Skeletal muscle satellite cell (primary cell): ENCODE data around the gene GPAT3. TPM values are rescaled to one million over a fixed set of nuclear protein-coding genes. Genes with fewer than 3 reads are reported as not detected.
"Not testable (repeated sequence)": the region's sequence is repeated elsewhere in the genome, so short reads cannot be mapped to it uniquely, and the experiment has no call there.

ENCODE experiments used
- H3K27me3 ChIP-seq: 2 replicates; pipeline ENCODE4 v1.7.0; 2013; ENCODE audit warnings: low read length; ENCODE audit not compliant: control insufficient read depth, insufficient read depth
- H3K36me3 ChIP-seq: 2 replicates; pipeline ENCODE4 v1.7.0; 2013; ENCODE audit warnings: mild to moderate bottlenecking, control low read depth, low read length; ENCODE audit not compliant: insufficient read depth
- H3K4me1 ChIP-seq: 2 replicates; pipeline ENCODE4 v1.7.0; 2013; ENCODE audit warnings: low read length; ENCODE audit not compliant: control insufficient read depth, insufficient read depth
- H3K4me2 ChIP-seq: 2 replicates; pipeline ENCODE4 v1.7.0; 2013; ENCODE audit warnings: mild to moderate bottlenecking, low read length
- H3K4me3 ChIP-seq: 2 replicates; pipeline ENCODE4 v1.7.0; 2013; ENCODE audit warnings: low read length
- H3K9ac ChIP-seq: 2 replicates; pipeline ENCODE4 v1.7.0; 2013; ENCODE audit warnings: mild to moderate bottlenecking, low read depth, low read length, moderate library complexity
- H3K9me3 ChIP-seq: replicated peaks from 2 replicates; pipeline ENCODE4 v1.7.0; 2013; ENCODE audit warnings: mild to moderate bottlenecking, control low read depth, low read length
- total RNA-seq: library from RNA; depleted of rRNA; stranded (reverse); fragments of >200 nt; gene quantifications from 2 replicates; pipeline ENCODE4 v1.2.3, GENCODE V29; 2012; rRNA removed

The GPAT3 gene
- total RNA-seq: 22.6 and 29.5 TPM in 2 replicates

GRCh38 chr4:83535520-83536361 lies at the start of gene GPAT3:
TSS of gene GPAT3 (plus strand) at chr4:83536108. CDS start at chr4:83536623, 515 bp downstream.
- H3K27me3 ChIP-seq: peaks cover 43% of the 10 kb centered on the region
- H3K4me3 ChIP-seq: peak within 1 kb of the TSS; percentile 89
- H3K4me1 ChIP-seq: peaks cover 9% of the 10 kb centered on the region
- peak within 1 kb of the TSS; percentile 72 for H3K9ac ChIP-seq
- no peaks in the 10 kb centered on the region for H3K36me3 ChIP-seq
- peak within 1 kb of the TSS; percentile 96 for H3K4me2 ChIP-seq
- H3K9me3 ChIP-seq: no peaks in the 10 kb centered on the region

GRCh38 chr4:83486457-83487129 lies 49.3 kb upstream of the GPAT3 start:
- H3K27me3 ChIP-seq: no peaks in the 10 kb centered on the region
- H3K36me3 ChIP-seq: no peaks in the 10 kb centered on the region
- no peak overlapping the region for H3K9ac ChIP-seq
- H3K4me2 ChIP-seq: no peak overlapping the region
- no peaks in the 10 kb centered on the region for H3K9me3 ChIP-seq
- H3K4me3 ChIP-seq: no peak overlapping the region
- H3K4me1 ChIP-seq: peaks cover 11% of the 10 kb centered on the region

DNA sequence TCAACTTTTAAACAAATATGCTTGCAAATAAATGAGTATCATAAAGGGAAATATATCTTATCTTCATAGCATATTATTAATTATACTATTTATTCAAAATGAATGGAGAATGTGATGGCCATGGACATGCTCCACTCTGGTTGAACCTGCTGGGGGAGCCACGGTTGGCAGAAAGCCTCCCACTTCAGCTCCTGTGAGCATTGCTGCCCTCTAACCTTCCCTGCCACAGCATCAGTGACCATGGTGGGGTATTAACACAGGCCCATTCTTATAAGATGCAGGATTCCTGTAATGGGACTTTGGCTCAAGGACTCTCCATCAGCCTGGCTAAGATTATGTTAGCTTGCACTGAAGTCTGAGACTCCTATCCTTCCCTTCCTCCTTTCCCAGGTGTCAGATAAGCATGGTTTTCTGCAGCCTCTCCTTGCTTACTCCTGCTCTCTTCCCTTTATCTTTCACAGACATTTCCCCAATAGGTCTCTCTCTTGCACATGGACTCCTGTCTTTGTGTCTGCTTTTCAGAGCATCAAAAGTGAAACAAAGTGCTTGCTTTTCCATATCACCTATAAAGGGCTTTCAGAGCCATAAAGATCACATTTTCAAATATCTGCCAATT lies 46.1 kb upstream of the GPAT3 start:
- Histone ChIP-seq H3K4me3 (no peak overlapping the region), H3K36me3 (no peaks in the 10 kb centered on the region), H3K9ac (no peak overlapping the region), H3K9me3 (no peaks in the 10 kb centered on the region), H3K27me3 (no peaks in the 10 kb centered on the region), H3K4me2 (no peak overlapping the region), H3K4me1 (peaks cover 6% of the 10 kb centered on the region)

- H3K4me3 ChIP-seq: no peak overlapping the region
- no peak overlapping the region for H3K9ac ChIP-seq
- H3K27me3 ChIP-seq: no peaks in the 10 kb centered on the region
- H3K4me2 ChIP-seq: no peak overlapping the region
- H3K36me3 ChIP-seq: no peaks in the 10 kb centered on the region
- no peaks in the 10 kb centered on the region for H3K9me3 ChIP-seq
- no peaks in the 10 kb centered on the region for H3K4me1 ChIP-seq
Measured at GRCh38 chr4:83490876-83491450, 44.9 kb upstream of the GPAT3 start.

GRCh38 chr4:83496085-83496917 lies 39.6 kb upstream of the GPAT3 start:
- H3K9me3 ChIP-seq, H3K27me3 ChIP-seq, H3K4me3 ChIP-seq, H3K9ac ChIP-seq, H3K4me1 ChIP-seq, H3K4me2 ChIP-seq, H3K36me3 ChIP-seq: not testable (repeated sequence)

- Histone ChIP-seq H3K9me3 (no peaks in the 10 kb centered on the region), H3K9ac (no peak overlapping the region), H3K4me2 (no peak overlapping the region), H3K4me3 (no peak overlapping the region), H3K36me3 (no peaks in the 10 kb centered on the region), H3K27me3 (peaks cover 5% of the 10 kb centered on the region), H3K4me1 (no peaks in the 10 kb centered on the region)
Measured at GRCh38 chr4:83498187-83498586, 37.7 kb upstream of the GPAT3 start.

GRCh38 chr4:83501671-83502070 lies 34.2 kb upstream of the GPAT3 start:
- H3K4me2 ChIP-seq, H3K36me3 ChIP-seq, H3K4me1 ChIP-seq, H3K4me3 ChIP-seq, H3K27me3 ChIP-seq, H3K9me3 ChIP-seq, H3K9ac ChIP-seq: not testable (repeated sequence)

DNA sequence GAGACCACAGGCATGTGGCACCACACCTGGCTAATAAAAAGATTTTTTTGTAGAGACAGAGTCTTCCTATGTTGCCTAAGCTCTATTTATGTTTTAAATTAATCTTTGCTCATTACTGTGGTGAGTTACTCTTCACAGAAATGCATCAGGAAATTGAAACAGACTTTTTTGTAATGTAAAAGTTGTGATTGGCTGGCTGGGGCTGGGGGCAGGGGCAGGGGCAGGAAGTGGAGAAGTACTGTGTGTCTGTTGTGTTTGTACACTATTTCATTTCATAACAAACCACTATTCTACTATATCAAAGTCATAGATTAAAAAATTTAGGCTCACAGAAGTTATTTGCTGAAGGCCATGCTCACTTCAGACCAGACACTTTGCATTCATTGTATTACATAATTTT lies 31.9 kb upstream of the GPAT3 start:
- no peak overlapping the region for H3K4me2 ChIP-seq
- H3K27me3 ChIP-seq: peaks cover 2% of the 10 kb centered on the region
- H3K4me3 ChIP-seq: no peak overlapping the region
- H3K36me3 ChIP-seq: no peaks in the 10 kb centered on the region
- no peak overlapping the region for H3K9ac ChIP-seq
- H3K4me1 ChIP-seq: no peaks in the 10 kb centered on the region
- H3K9me3 ChIP-seq: no peaks in the 10 kb centered on the region

DNA sequence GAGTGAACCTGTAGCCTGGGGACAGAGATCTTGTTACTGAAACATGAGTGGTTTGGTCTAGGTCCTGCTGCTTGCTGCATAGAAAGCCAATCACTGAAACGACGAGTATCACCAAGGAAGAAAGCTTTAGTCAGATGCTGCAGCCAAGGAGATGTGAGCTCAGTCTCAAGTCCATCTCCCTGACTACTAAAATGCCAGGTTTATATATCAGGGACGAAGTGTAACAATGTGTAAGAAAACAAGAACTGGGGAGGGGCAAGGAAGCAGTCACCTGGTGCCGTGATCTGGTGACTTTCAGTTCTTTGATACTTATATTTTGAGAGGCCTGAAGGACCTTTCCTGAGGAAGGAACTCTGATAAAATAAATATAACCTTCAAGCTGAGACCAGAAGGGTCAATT lies 31.4 kb upstream of the GPAT3 start:
- Histone ChIP-seq H3K36me3 (no peaks in the 10 kb centered on the region), H3K27me3 (peaks cover 2% of the 10 kb centered on the region), H3K9me3 (no peaks in the 10 kb centered on the region), H3K9ac (no peak overlapping the region), H3K4me1 (no peaks in the 10 kb centered on the region), H3K4me2 (no peak overlapping the region), H3K4me3 (no peak overlapping the region)

DNA sequence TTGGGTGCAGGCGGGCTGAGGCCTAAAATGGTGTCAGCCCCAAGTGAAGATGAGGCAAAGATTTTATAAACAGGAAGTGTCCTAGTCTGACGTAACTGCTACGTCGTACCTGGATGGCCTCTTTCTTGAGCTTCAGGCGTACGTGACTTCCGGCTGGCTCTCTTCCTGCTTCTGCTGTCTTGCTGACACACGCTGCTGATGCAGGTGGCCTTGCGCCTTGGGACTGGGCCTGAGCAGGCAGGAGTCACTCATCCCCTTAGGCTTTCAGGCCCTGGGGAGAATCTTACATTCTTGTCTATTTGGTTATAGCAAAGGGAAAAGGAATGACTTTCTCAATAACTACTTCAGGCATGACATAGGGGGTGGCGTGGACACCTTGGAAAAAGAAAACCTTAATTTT lies 30.9 kb upstream of the GPAT3 start:
- Histone ChIP-seq H3K9ac (no peak overlapping the region), H3K4me3 (no peak overlapping the region), H3K4me1 (no peaks in the 10 kb centered on the region), H3K9me3 (no peaks in the 10 kb centered on the region), H3K36me3 (no peaks in the 10 kb centered on the region), H3K27me3 (peaks cover 2% of the 10 kb centered on the region), H3K4me2 (no peak overlapping the region)

- not testable (repeated sequence) for H3K9ac ChIP-seq, H3K9me3 ChIP-seq, H3K27me3 ChIP-seq, H3K4me2 ChIP-seq, H3K4me1 ChIP-seq, H3K36me3 ChIP-seq, H3K4me3 ChIP-seq
Measured at GRCh38 chr4:83509156-83509585, 26.7 kb upstream of the GPAT3 start.
